GM21381 (cell line): Measurements from ENCODE around the gene DSCAM.

ENCODE experiments used
- ATAC-seq: cut with Tn5 transposase; IDR thresholded peaks from one replicate; pipeline ENCODE4 v1.9.1; 2021; ENCODE audit warnings: mild to moderate bottlenecking, moderate library complexity; ENCODE audit not compliant: unreplicated experiment

DSCAM gene

GRCh38 chr21:40152476-40152875 lies 694.5 kb downstream of the DSCAM start:
- no peak for ATAC-seq

- no peak for ATAC-seq
Measured at GRCh38 chr21:40151611-40152010, 695.3 kb downstream of the DSCAM start.

GRCh38 chr21:40146216-40146837 lies 700.6 kb downstream of the DSCAM start:
- no peak for ATAC-seq

DNA sequence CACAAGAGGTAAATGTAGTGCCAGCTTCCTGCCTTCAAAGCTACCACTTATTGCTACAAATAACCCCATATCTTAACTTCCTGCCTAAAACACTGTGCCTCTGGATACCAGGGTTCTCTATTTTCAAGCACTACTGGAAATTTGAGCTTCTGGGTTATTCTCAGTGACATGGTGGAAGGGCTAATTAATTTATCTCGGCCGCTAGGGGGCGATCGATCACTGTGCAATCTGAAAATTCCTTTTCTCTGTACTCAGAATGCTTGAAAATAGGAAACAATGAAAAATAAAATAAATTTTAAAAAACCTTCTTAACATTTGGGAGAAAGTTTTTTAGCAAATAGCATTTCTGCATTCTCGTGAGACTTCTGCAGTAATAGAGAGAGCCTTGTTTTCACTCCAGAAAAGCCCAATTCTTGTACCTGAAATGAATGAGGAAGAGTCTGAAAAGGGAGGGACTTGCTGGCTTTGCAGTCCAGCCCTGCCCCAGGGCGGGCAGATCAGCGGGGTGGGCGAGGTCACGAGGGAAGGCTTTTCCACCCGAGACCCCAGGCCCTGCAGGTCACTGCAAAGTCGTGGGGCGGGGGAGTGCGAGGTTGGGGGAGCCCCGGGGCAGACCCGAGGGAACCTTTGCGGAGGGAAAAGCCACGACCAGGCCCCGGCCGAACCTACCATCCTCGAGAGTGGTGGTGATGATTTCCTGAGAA lies 703.0 kb downstream of the DSCAM start:
- ATAC-seq = no peak

- no peak for ATAC-seq
Measured at GRCh38 chr21:40141621-40142020, 705.3 kb downstream of the DSCAM start.

GRCh38 chr21:40140675-40141074 lies 706.3 kb downstream of the DSCAM start:
- ATAC-seq = no peak

DNA sequence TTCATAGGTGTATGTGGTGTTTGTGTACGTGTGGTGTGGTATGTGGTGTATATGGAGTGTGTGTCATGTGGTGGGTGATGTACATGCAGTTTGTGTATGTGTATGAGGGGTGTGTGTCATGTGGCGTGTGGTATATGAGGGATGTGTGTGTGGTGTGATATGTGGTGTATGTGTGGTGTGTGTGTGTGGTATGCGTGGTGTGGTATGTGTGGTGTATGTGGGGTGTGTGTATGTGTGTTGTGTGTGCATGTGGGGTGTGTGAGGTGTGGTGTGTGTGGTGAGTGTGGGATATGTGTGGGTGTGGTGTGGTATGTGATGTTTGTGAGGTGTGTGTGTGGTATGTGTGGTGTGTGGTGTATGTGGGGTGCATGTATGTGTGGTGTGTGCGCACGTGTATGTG lies 707.3 kb downstream of the DSCAM start:
- no peak for ATAC-seq

GRCh38 chr21:40136571-40136970 lies 710.4 kb downstream of the DSCAM start:
- ATAC-seq = no peak

GRCh38 chr21:40134731-40135492 lies 712.0 kb downstream of the DSCAM start:
- ATAC-seq = no peak

- no peak for ATAC-seq
Measured at GRCh38 chr21:40130476-40130875, 716.5 kb downstream of the DSCAM start.

DNA sequence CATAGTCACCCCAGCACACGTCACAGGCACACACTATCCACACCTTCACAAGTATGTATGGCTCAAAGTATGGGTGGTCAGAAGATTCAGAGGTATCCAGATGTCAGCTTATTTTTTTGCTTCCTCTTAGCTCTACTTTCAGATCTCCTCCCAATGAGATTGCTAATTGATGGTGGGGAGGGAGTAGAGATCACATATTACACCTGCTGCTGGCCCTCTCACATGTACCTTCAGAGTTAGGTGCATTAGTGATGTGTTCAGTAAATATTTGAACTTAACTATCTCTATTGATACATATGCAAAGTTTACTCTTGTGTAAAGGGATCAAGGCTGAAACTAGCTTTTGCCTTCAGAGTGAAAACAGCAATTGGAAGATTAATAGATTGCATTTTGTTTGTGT lies 717.1 kb downstream of the DSCAM start:
- no peak for ATAC-seq

DNA sequence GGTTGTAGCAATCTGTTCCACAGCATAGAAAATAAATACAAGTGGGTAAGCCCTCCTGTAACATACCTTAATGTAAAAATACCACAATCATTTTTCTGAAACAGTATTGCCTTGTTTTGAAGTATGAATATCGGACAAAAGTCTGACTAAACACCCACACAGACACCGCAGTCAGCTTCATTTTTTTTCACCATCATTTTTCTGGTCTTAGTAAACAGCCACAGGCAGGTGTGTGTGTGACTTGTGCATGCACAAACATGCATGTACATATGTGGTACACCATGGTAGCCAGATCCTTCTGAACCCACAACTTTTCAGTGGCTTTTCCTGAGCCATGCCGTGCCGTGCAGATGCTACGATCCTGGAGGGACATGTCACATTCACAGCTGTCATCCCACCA lies 718.1 kb downstream of the DSCAM start:
- no peak for ATAC-seq

GRCh38 chr21:40120940-40121575 lies 725.9 kb downstream of the DSCAM start:
- no peak for ATAC-seq

- ATAC-seq = no peak
Measured at GRCh38 chr21:40118527-40118926, 728.4 kb downstream of the DSCAM start.

GRCh38 chr21:40117236-40117635 lies 729.7 kb downstream of the DSCAM start:
- ATAC-seq = no peak

GRCh38 chr21:40115775-40116174 lies 731.2 kb downstream of the DSCAM start:
- no peak for ATAC-seq

DNA sequence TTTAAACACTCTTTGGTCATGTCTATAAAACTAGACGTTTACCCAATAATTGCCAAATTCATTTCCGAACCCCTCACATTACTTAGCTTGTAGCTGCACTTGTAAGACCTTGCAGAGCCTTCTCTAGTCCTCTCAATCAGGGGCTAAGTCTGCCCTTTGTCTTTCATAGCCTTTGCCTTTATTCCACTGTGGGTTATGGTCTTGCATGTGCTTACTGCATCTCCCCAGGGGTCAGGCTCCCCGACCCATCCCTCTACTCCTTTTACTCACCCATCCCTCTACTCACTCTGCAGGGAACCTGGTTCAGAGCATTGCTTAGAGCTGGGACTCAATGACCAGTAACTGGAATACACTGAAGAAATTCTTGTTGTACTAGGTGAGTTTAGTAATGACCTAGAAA lies 744.3 kb downstream of the DSCAM start:
- no peak for ATAC-seq

DNA sequence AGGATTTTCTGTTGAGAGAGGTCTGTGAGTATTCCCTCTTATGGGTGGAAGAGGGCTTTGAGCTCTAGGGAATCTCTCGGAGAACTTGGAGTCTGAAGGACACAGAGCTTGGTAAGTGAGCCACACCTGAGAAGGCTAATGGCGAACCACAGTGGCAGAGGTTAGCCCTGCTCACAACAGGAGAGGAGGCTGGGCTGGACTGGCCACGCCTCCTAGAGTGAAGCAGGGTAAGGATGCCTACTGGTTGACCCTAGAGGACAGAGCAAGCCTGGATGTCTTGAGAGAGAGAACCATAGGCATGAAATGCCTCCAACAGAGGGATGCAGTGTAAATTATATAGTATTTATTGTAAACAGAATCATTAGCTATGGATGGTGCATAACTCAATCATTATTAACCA lies 747.1 kb downstream of the DSCAM start:
- no peak for ATAC-seq

DNA sequence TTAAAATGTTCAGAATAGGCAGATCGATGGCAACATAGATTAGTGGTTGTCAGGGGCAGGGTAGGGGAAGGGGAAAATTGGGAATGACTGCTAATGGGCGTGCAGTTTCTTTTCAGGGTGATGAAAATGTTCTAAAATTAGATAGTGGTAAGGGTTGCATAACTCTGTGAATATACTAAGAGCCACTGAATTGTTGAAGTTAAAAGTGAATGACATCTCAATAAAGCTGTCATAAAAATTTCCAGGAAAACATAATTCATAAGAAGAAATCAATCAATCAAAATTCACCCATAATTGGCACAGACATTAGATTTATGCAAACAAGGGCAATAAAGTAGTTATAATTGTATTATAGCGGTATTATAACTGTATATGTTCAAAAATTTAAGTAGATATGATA lies 751.5 kb downstream of the DSCAM start:
- no peak for ATAC-seq

DNA sequence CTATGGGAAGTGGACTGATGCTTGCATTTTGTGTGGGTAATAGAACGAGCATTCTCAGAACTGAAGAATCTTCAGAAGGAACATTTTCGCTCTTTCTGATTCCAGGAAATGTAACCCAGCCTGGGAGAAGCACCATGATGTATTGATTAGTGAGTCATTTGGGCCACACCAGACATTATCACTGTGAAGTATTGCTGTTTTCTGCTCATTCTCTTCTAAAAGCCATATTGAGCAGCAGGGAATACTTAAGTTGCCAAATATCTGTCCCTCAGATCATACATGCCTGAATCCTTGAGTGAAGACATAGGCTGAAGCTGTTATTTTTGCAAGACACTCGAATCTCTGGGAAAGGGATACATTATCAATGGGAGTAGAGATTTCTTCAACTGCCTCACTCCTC lies 766.6 kb downstream of the DSCAM start:
- ATAC-seq = no peak

GRCh38 chr21:40074710-40075109 lies 772.2 kb downstream of the DSCAM start:
- ATAC-seq = no peak

DNA sequence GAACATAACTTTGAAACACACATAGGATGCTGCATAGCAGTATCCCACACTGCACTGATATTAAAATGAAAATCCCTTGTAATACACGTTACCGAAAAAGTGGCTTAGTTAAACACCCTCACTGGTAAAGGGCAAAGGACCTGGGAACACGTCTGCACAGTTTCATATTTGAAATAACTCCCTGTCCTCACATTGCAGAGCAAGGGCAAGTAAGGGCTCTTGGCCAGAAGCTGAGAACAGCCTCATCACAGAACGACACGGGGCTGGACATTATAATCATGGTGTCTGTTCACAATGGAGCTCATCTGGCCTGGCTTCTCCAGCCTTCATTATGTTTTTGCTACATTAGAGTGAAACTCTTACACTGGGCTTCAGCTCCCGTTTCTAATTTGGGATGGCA lies 772.8 kb downstream of the DSCAM start:
- no peak for ATAC-seq
